Large intestine (tissue), 3 donors: Measurements from ENCODE around the gene LMOD1. TPM values are rescaled to one million over a fixed set of nuclear protein-coding genes. Genes with fewer than 3 reads are reported as not detected.
A peak's percentile ranks its signal among the peaks of the same experiment; 100 is the strongest.

Source experiments
- DNase-seq, 2 donors: peaks; one replicate each; pipeline versions ENCODE4 v3.0.0 to v3.0.0-alpha.2; 2013
- H3K27ac ChIP-seq: one replicate; pipeline ENCODE4 v1.5.1; 2013; ENCODE audit warnings: low read length
- H3K27me3 ChIP-seq: 2 replicates; pipeline ENCODE4 v1.6.1; 2013; ENCODE audit warnings: low read length; ENCODE audit not compliant: control insufficient read depth, insufficient read depth
- H3K36me3 ChIP-seq: 2 replicates; pipeline ENCODE4 v1.6.1; 2013; ENCODE audit warnings: low read length; ENCODE audit not compliant: control insufficient read depth, insufficient read depth
- H3K4me1 ChIP-seq: one replicate; pipeline ENCODE4 v1.6.1; 2013; ENCODE audit warnings: low read length; ENCODE audit not compliant: control insufficient read depth, insufficient read depth
- H3K4me3 ChIP-seq: one replicate; pipeline ENCODE4 v1.5.1; 2013; ENCODE audit warnings: low read length
- H3K9me3 ChIP-seq: one replicate; pipeline ENCODE4 v1.6.1; 2013; ENCODE audit warnings: mild to moderate bottlenecking, low read depth, low read length, moderate library complexity; ENCODE audit not compliant: control insufficient read depth
- WGBS: methylation state at CpG from one replicate; pipeline ENCODE4 v1.1.5; 2013; ENCODE audit warnings: low lambda C conversion rate; ENCODE audit not compliant: insufficient coverage; 5-methylcytosine and 5-hydroxymethylcytosine counted together
- polyA plus RNA-seq: library from polyadenylated mRNA; unstranded; fragments of 120-200 nt; gene quantifications from one replicate; pipeline ENCODE4 v1.2.1, GENCODE V29; 2013

Gene LMOD1
- polyA plus RNA-seq, 1 donor = 17.3 TPM

DNA sequence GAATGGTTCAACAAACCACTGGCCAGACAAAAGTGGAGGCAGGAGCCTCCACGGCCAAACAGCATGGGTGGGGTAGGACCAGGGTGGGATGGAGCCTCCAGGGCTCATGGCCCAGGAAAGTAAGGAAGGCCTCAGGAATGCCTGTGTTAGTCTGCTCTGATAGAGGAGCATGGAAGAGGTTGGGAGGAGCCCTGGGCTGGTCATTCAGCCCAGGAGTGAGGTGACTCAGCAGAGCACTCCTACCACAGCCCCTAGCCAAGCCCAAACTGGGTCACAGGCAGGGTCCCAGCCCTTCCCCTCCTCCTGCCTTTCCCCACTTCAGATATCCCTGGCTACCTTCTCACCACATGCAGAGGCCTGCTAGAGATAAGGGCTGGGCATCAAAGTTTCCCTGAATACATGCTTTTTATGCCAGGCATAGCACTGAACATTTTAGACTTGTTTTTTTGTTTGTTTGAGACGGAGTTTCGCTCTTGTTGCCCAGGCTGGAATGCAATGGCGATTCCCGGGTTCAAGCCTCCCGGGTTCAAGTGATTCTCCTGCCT is 60.7 kb downstream of the LMOD1 start:
- WGBS = 90% methylated on average over 2 of the region's 6 CpGs
- DNase-seq = no peak
- peaks cover 6% of the 10 kb centered on the region for H3K4me1 ChIP-seq
- peaks cover 60% of the 10 kb centered on the region for H3K27me3 ChIP-seq
- no peaks in the 10 kb centered on the region for H3K36me3 ChIP-seq
- H3K27ac ChIP-seq = no peak overlapping the region
- H3K4me3 ChIP-seq = no peak overlapping the region
- H3K9me3 ChIP-seq = peaks cover 3% of the 10 kb centered on the region

DNA sequence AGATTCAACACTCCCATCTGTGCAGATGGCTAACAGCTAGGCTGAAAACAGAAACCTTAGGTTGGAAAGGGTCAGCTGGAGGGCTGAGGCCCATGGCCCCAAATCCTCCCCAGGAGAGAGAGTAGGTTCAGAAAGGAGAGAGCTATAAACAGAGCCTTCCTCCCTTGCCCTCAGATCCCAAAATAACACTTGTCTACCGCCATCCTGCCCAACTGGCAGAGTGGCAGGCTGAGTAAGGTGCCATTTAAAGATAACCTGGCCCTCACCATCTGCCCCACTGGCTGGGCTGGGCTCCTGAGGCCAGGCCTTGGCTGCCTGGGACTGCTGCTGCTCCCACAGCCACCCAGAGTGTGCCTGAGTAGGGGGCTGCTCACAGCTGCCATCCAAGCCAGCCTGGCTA is 61.9 kb downstream of the LMOD1 start:
- H3K4me1 ChIP-seq = peaks cover 6% of the 10 kb centered on the region
- H3K27ac ChIP-seq = no peak overlapping the region
- H3K27me3 ChIP-seq = peaks cover 49% of the 10 kb centered on the region
- WGBS = no CpG with 5 or more reads among the region's 1 CpG
- H3K36me3 ChIP-seq = no peaks in the 10 kb centered on the region
- H3K9me3 ChIP-seq = peaks cover 3% of the 10 kb centered on the region
- H3K4me3 ChIP-seq = no peak overlapping the region
- no peak for DNase-seq

- H3K9me3 ChIP-seq = no peaks in the 10 kb centered on the region
- no peak overlapping the region for H3K27ac ChIP-seq
- WGBS = 60% methylated on average over 1 of the region's 7 CpGs
- no peak overlapping the region for H3K4me3 ChIP-seq
- H3K36me3 ChIP-seq = no peaks in the 10 kb centered on the region
- no peaks in the 10 kb centered on the region for H3K4me1 ChIP-seq
- peaks cover 43% of the 10 kb centered on the region for H3K27me3 ChIP-seq
- DNase-seq = no peak
These were observed 62.6 kb downstream of the LMOD1 start for GRCh38 chr1:201883786-201884185.

DNA sequence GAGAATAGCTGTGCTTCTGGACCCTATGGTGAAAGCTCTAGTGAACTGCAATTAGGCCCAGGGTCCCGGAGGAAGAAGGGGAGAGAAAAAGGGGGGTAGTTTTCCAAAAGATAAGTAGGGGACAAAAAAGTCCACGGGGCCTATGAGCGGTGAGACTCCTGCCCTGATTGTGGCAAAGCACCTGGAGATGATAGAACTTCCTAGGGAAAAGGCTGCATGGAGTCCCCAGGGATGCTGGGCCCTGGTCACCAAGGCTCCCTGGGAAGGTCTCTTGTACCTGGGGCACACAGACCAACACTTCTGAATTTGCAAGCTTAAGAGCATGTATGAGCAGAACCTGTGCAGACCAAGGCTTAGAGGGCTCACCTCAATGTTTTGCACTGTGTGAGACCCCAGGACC is 63.1 kb downstream of the LMOD1 start:
- H3K4me3 ChIP-seq = no peak overlapping the region
- no peaks in the 10 kb centered on the region for H3K36me3 ChIP-seq
- DNase-seq = no peak
- H3K4me1 ChIP-seq = no peaks in the 10 kb centered on the region
- no peak overlapping the region for H3K27ac ChIP-seq
- no CpG with 5 or more reads among the region's 3 CpGs for WGBS
- no peaks in the 10 kb centered on the region for H3K9me3 ChIP-seq
- H3K27me3 ChIP-seq = peaks cover 39% of the 10 kb centered on the region

DNA sequence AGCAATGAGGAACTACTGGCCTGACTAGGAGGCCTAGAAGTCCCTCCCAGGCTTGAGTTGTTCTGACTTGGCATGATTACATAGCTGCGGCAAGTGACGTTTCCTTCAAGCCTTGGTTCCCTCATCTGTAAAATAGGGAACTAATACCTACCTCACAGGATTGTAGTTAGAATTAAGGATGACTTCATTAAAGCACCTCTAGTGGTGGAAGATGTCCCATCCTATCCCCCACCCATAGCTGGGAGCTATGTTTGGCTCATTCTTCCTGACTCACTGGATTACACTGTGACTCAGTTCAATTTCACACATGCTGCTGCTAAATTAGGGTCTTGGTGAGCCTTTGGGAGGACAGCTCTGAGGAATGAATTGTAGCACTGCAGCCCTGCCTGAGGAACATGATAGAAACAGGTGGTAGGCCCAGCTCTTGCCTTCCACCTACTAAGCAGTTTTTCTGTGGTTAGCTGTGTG is 63.6 kb downstream of the LMOD1 start:
- no peak overlapping the region for H3K27ac ChIP-seq
- WGBS = 80% methylated on average over 2 of the region's 2 CpGs

DNA sequence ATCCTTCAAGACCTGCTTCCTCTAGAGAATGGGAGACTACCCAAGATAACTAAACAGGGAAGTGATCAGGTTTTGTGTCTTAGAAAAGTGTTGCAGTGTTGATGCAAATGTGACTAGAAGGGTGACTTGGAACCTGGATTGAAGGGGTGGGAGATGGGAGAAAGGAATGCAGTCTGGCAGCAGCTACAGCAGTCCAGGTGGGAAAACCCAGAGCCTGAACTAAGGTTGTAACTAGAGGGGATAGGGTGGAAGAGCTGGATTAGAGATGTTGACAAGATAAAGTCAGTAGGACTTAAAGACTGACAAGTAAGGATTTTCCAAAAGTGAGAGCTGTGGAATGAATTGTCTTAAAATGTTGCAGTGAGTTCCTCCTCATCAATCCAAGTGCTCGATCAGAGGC is 64.7 kb downstream of the LMOD1 start:
- Histone ChIP-seq H3K4me3 (no peak overlapping the region), H3K36me3 (no peaks in the 10 kb centered on the region), H3K4me1 (no peaks in the 10 kb centered on the region), H3K27ac (no peak overlapping the region), H3K9me3 (no peaks in the 10 kb centered on the region), H3K27me3 (peaks cover 23% of the 10 kb centered on the region)
- WGBS = no CpG with 5 or more reads among the region's 1 CpG
- DNase-seq = no peak

More for the DNA sequence above, 63.6 kb downstream of the LMOD1 start:
- no peaks in the 10 kb centered on the region for H3K4me1 ChIP-seq
- no peaks in the 10 kb centered on the region for H3K36me3 ChIP-seq
- no peaks in the 10 kb centered on the region for H3K9me3 ChIP-seq
- no peak for DNase-seq
- H3K4me3 ChIP-seq = no peak overlapping the region
- peaks cover 33% of the 10 kb centered on the region for H3K27me3 ChIP-seq

- Histone ChIP-seq H3K4me3 (no peak overlapping the region), H3K4me1 (no peaks in the 10 kb centered on the region), H3K27ac (no peak overlapping the region), H3K9me3 (no peaks in the 10 kb centered on the region), H3K27me3 (peaks cover 17% of the 10 kb centered on the region), H3K36me3 (peaks cover 5% of the 10 kb centered on the region)
- 60% methylated on average over 1 of the region's 6 CpGs for WGBS
- no peak for DNase-seq
These were observed 65.3 kb downstream of the LMOD1 start for GRCh38 chr1:201880928-201881571.

DNA sequence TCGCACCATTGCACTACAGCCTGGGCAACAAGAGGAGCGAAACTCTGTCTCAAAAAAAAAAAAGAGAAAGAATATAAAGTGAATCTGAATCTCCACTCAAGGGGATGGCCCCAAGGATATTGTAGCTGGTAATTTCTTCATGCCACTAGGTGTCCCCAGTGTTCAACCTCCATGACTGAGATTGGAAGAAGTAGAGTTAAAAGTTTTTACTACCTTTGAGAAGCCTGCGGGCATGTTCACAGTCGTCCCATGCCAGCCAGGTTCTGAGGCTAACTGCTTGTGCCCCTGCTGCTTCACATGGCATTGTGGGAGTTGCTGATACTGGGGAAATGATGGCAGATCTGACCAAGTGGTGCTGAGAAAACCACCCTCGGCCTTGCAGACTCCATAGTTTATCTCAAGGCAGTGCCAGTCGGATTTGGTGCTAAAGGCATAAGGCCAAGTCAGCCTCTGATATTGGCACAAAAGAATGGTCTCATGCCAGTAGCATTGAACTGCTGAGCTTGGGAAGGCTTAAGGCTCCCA is 68.4 kb downstream of the LMOD1 start:
- DNase-seq = peak; percentile 33 to 40
- WGBS = no CpG with 5 or more reads among the region's 6 CpGs
- no peaks in the 10 kb centered on the region for H3K4me1 ChIP-seq

DNA sequence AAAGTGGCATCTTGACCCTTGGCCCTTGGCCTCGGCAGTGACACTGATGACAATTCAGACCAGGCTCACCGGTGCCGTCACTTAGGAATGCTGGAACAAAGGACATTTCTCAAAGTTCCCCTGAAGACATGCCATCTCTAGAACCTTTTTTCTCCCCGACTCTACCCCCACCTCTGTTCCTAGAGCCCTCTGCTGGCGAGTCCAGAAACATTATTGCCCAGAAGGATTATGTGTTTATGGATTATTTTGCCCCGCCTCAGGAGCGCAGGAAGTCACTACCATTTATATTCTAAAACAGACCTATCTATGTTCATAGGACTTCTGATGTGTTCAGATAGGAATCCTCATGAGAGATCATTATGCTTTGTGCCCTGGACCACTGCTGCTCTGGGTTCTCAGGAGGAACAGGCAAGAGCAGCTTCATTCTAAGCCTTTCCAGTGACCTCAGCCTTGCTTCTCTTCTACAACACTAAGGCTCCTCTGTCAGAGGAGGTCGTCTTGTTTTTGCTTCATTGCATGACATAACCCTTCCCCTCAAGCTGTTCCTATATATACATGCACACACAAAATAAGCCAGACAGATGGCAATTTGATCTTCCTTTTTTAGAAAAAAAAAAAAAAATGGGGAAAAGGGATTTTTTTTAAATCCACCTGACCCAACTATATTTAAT is 70.1 kb downstream of the LMOD1 start:
- Histone ChIP-seq H3K4me1 (no peaks in the 10 kb centered on the region), H3K27ac (no peak overlapping the region), H3K4me3 (no peak overlapping the region), H3K9me3 (no peaks in the 10 kb centered on the region), H3K36me3 (peaks cover 45% of the 10 kb centered on the region), H3K27me3 (no peaks in the 10 kb centered on the region)
- WGBS = 80% methylated on average over 1 of the region's 8 CpGs
- DNase-seq = no peak

More for the DNA sequence above, 68.4 kb downstream of the LMOD1 start:
- peaks cover 28% of the 10 kb centered on the region for H3K36me3 ChIP-seq
- no peak overlapping the region for H3K27ac ChIP-seq
- no peak overlapping the region for H3K4me3 ChIP-seq
- no peaks in the 10 kb centered on the region for H3K9me3 ChIP-seq
- peaks cover 3% of the 10 kb centered on the region for H3K27me3 ChIP-seq

DNA sequence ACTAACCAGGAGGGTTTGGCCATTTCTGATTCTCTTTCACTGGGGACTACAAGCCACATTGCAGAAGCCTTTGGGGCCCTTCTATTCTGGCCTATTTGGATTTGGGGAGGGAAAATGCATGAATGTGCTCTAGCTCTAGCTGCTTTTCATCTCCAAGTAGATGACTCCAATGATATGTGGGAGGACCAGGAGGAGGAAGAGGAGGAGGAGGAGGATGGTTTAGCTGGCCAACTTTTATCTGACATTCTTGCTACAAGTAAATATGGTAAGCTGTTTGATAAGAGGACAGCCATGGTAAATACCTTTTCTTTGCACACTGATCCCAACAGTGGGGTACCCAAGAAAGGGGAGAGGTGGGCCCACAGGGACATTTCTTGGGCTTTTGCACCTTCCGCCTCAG is 71.7 kb downstream of the LMOD1 start:
- Histone ChIP-seq H3K27ac (no peak overlapping the region), H3K4me1 (no peaks in the 10 kb centered on the region), H3K27me3 (no peaks in the 10 kb centered on the region), H3K9me3 (no peaks in the 10 kb centered on the region), H3K36me3 (peaks cover 60% of the 10 kb centered on the region), H3K4me3 (no peak overlapping the region)
- WGBS = no CpG with 5 or more reads among the region's 1 CpG
- no peak for DNase-seq
